Dermis blood vessel endothelial cell (primary cell): ENCODE measurements around the gene BARX2. TPM values are rescaled to one million over a fixed set of nuclear protein-coding genes. Genes with fewer than 3 reads are reported as not detected.

ENCODE experiments used
- total RNA-seq: library from RNA; depleted of rRNA; stranded (reverse); fragments of >200 nt; gene quantifications from 2 replicates; pipeline ENCODE4 v1.2.3, GENCODE V29; 2014

Gene BARX2
- total RNA-seq, 1 donor from 2014 or later: not detected

Other genes starting within 250 kb of the BARX2 start
- gene ARHGAP32, start 183.5 kb upstream of the BARX2 start, total RNA-seq: 6.6 and 9.0 TPM in 2 replicates